HepG2 (cell line): Measurements from ENCODE around the gene SGCB. TPM values are rescaled to one million over a fixed set of nuclear protein-coding genes. Genes with fewer than 3 reads are reported as not detected.

ENCODE experiments used
- ARID3A ChIP-seq: IDR thresholded peaks from 2 replicates; pipeline ENCODE4 v1.6.1; 2012; ENCODE audit warnings: low read depth, low read length, improper control_type of control experiment
- ATF3 ChIP-seq: sonication (generic); formaldehyde crosslinking; IDR thresholded peaks from 2 replicates; pipeline ENCODE4 v1.4.0; 2020; ENCODE audit warnings: missing genetic modification reagents
- BRCA1 ChIP-seq: sonication (generic); formaldehyde crosslinking; IDR thresholded peaks from 2 replicates; pipeline ENCODE4 v1.4.0; 2020; ENCODE audit warnings: missing genetic modification reagents
- CEBPB ChIP-seq: IDR thresholded peaks from 2 replicates; pipeline ENCODE4 v1.6.1; 2011; ENCODE audit warnings: low read depth, low read length, improper control_type of control experiment, borderline replicate concordance
- CEBPG ChIP-seq: IDR thresholded peaks from 2 replicates; pipeline ENCODE4 v1.6.1; 2016
- FOSL2 ChIP-seq: sonication (generic); formaldehyde crosslinking; IDR thresholded peaks from 2 replicates; pipeline ENCODE4 v1.4.0; 2020; ENCODE audit warnings: missing genetic modification reagents
- KDM1A ChIP-seq: IDR thresholded peaks from 2 replicates; pipeline ENCODE4 v1.6.1; 2016; ENCODE audit warnings: missing compliant biosample characterization
- MAFF ChIP-seq: IDR thresholded peaks from 2 replicates; pipeline ENCODE4 v1.6.1; 2011; ENCODE audit warnings: low read depth, low read length, improper control_type of control experiment
- NFATC3 ChIP-seq: sonication (generic); formaldehyde crosslinking; IDR thresholded peaks from 2 replicates; pipeline ENCODE4 v1.5.1; 2020; ENCODE audit warnings: mild to moderate bottlenecking, missing genetic modification reagents
- POLR2G ChIP-seq: fragments of 200-400 bp; formaldehyde crosslinking; IDR thresholded peaks from 2 replicates; pipeline ENCODE4 v1.6.1; 2018; ENCODE audit warnings: mild to moderate bottlenecking, low read depth, low read length, moderate library complexity
- PPARG ChIP-seq: conservative IDR thresholded peaks from 2 replicates; pipeline ENCODE4 v1.6.1; 2016; ENCODE audit warnings: missing biosample characterization, missing genetic modification reagents
- THAP8 ChIP-seq: sonication (generic); formaldehyde crosslinking; IDR thresholded peaks from 2 replicates; pipeline ENCODE4 v1.5.1; 2020; ENCODE audit warnings: missing genetic modification reagents, mild to moderate bottlenecking, borderline replicate concordance
- ZFY ChIP-seq: sonication (generic); formaldehyde crosslinking; IDR thresholded peaks from 2 replicates; pipeline ENCODE4 v1.4.0; 2020; ENCODE audit warnings: missing genetic modification reagents
- ZNF143 ChIP-seq: sonication (generic); formaldehyde crosslinking; IDR thresholded peaks from 2 replicates; pipeline ENCODE4 v1.4.0; 2020; ENCODE audit warnings: missing genetic modification reagents
- ZNF264 ChIP-seq: sonication (generic); formaldehyde crosslinking; IDR thresholded peaks from 2 replicates; pipeline ENCODE4 v1.4.0; 2020; ENCODE audit warnings: missing genetic modification reagents
- polyA plus RNA-seq, 8 experiments: library from polyadenylated mRNA; depleted of rRNA in 3 of 8; stranded (reverse) in 7 of 8; unstranded in 1 of 8; fragments of >200 nt; fragmentation: Illumina TruSeq in 4 of 8; extraction: Trizol in 4 of 8; gene quantifications; 2 replicates each; pipeline versions ENCODE4 v1.2.1 to v1.2.3, GENCODE V29; 2011 to 2016; ENCODE audit warnings: low read depth in 4 of 8, missing spikeins in 1 of 8, mixed read lengths in 1 of 8; ENCODE audit not compliant: insufficient read depth in 1 of 8
- total RNA-seq, 5 experiments: library from RNA; depleted of rRNA; stranded (reverse); fragments of >200 nt; fragmentation: Illumina TruSeq; extraction: Trizol; gene quantifications; 2 replicates each; pipeline ENCODE4 v1.2.3, GENCODE V29; 2016; ENCODE audit warnings: low read depth in 1 of 5
- TF ChIP-seq, protein P1 (sequence below): sonication (generic); formaldehyde crosslinking; conservative IDR thresholded peaks from 2 replicates; pipeline ENCODE4 v1.5.0; 2020; ENCODE audit warnings: missing genetic modification reagents
- TF ChIP-seq, protein P2 (sequence below): sonication (generic); formaldehyde crosslinking; IDR thresholded peaks from 2 replicates; pipeline ENCODE4 v1.4.0; 2020; ENCODE audit warnings: missing genetic modification reagents
- TF ChIP-seq, protein P3 (sequence below): sonication (generic); formaldehyde crosslinking; IDR thresholded peaks from 2 replicates; pipeline ENCODE4 v1.8.0; 2022; ENCODE audit warnings: mild to moderate bottlenecking, missing genetic modification reagents, borderline replicate concordance

Gene SGCB
- total and polyA plus RNA-seq, 2 of the 13 experiments (the other 11 are each of a cell fraction or from before 2014, with no cell fraction given), result 2.2 to 4.8 TPM

GRCh38 chr4:52051615-52052474, 13.7 kb upstream of the SGCB start (continued):
- TF ChIP-seq, protein P1, sequence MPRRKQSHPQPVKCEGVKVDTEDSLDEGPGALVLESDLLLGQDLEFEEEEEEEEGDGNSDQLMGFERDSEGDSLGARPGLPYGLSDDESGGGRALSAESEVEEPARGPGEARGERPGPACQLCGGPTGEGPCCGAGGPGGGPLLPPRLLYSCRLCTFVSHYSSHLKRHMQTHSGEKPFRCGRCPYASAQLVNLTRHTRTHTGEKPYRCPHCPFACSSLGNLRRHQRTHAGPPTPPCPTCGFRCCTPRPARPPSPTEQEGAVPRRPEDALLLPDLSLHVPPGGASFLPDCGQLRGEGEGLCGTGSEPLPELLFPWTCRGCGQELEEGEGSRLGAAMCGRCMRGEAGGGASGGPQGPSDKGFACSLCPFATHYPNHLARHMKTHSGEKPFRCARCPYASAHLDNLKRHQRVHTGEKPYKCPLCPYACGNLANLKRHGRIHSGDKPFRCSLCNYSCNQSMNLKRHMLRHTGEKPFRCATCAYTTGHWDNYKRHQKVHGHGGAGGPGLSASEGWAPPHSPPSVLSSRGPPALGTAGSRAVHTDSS, result no peak
- TF ChIP-seq THAP8 (CRISPR knock-in tag) (no peak), KDM1A (CRISPR knock-in tag) (no peak), CEBPB (no peak), ATF3 (CRISPR knock-in tag) (no peak), FOSL2 (CRISPR knock-in tag) (no peak), MAFF (no peak), NFATC3 (CRISPR knock-in tag) (0 out of 2 replicates have a peak, but pooled peaks have one; percentile 20), PPARG (CRISPR knock-in tag) (no peak), CEBPG (CRISPR knock-in tag) (no peak), ZNF143 (no peak; the same call in 1 of the 2 replicates), ZFY (peak; percentile 66; the same call in 1 of the 2 replicates), BRCA1 (CRISPR knock-in tag) (no peak), ARID3A (no peak), ZNF264 (CRISPR knock-in tag) (0 out of 2 replicates have a peak, but pooled peaks have one; percentile 39), POLR2G (peak; percentile 66)
- TF ChIP-seq, protein P2, sequence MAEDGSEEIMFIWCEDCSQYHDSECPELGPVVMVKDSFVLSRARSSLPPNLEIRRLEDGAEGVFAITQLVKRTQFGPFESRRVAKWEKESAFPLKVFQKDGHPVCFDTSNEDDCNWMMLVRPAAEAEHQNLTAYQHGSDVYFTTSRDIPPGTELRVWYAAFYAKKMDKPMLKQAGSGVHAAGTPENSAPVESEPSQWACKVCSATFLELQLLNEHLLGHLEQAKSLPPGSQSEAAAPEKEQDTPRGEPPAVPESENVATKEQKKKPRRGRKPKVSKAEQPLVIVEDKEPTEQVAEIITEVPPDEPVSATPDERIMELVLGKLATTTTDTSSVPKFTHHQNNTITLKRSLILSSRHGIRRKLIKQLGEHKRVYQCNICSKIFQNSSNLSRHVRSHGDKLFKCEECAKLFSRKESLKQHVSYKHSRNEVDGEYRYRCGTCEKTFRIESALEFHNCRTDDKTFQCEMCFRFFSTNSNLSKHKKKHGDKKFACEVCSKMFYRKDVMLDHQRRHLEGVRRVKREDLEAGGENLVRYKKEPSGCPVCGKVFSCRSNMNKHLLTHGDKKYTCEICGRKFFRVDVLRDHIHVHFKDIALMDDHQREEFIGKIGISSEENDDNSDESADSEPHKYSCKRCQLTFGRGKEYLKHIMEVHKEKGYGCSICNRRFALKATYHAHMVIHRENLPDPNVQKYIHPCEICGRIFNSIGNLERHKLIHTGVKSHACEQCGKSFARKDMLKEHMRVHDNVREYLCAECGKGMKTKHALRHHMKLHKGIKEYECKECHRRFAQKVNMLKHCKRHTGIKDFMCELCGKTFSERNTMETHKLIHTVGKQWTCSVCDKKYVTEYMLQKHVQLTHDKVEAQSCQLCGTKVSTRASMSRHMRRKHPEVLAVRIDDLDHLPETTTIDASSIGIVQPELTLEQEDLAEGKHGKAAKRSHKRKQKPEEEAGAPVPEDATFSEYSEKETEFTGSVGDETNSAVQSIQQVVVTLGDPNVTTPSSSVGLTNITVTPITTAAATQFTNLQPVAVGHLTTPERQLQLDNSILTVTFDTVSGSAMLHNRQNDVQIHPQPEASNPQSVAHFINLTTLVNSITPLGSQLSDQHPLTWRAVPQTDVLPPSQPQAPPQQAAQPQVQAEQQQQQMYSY, result 0 out of 2 replicates have a peak, but pooled peaks have one; percentile 7
- TF ChIP-seq, protein P3, sequence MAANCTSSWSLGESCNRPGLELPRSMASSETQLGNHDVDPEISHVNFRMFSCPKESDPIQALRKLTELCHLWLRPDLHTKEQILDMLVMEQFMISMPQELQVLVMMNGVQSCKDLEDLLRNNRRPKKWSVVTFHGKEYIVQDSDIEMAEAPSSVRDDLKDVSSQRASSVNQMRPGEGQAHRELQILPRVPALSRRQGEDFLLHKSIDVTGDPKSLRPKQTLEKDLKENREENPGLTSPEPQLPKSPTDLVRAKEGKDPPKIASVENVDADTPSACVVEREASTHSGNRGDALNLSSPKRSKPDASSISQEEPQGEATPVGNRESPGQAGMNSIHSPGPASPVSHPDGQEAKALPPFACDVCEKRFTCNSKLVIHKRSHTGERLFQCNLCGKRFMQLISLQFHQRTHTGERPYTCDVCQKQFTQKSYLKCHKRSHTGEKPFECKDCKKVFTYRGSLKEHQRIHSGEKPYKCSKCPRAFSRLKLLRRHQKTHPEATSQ, result 0 out of 2 replicates have a peak, but pooled peaks have one; percentile 38
